ENCODE data around the gene DDX1.
"Not testable (repeated sequence)": the region's sequence is repeated elsewhere in the genome, so short reads cannot be mapped to it uniquely, and the experiment has no call there.

Gene DDX1

GRCh38 chr2:15677141-15677843, 85.6 kb downstream of the DDX1 start:
- DNase-seq (ENCODE audit: low spot score): no peak

DNA sequence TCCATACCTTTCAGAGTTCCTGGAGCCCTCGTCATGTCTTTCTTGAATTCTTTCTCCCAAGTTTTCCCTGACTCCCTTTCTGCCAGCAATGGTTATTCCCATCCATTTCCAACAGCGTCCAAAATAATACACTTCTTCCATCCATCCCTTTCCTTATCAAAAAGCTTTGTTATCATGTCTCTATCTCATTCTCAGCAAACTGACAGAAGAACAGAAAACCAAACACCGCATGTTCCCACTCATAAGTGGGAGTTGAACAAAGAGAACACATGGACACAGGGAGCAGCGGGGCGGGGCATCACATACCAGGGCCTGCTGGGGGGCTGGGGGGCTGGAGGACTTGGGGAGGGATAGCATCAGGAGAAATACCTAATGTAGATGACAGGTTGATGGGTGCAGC, 86.7 kb downstream of the DDX1 start:
- no peak for DNase-seq (ENCODE audit: low spot score)

DNA sequence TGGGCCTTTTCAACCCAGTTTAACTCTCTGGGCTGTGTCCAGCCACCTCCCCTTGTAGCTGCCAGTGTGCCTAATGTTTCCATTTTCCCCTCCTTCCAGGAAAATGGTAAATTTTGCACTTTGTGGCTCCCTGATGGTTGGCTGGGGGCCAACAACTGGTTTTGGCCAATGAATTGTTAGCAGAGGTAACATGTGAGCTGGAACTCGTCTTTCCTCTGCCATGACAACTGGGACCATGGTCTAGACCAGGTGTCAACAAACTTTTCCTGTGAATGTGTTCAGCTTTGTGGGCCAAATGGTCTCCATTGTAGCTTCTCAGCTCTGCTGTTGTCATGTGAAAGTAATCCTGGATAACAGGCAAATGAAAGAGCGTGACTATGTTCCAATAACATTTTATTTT, 87.2 kb downstream of the DDX1 start:
- DNase-seq (ENCODE audit: low spot score): no peak

DNA sequence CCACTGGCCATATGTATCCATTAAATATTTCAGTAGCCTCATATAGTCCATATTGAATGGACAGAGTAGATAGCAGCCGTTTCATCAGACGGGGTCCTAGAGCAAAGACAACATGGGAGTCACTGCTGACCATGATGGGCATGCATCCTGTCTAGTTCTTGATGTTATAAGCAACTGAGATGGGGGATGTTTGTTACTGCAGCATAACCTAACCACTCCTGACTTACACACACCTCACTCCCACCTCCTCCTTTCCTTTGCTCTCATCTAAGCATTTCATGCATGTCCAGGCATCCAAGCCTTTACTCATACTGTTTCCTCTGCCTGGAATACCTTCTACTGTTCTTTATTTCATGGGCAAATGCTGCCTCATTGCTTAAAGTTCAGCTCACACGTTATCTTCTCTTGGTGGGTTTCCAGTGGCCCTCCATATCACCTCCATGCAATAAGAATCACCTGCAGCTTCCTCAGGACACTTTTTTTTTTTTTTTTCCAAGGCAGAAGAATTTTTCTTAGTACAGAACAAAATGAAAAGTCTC, 87.8 kb downstream of the DDX1 start:
- DNase-seq (ENCODE audit: low spot score): no peak

DNA sequence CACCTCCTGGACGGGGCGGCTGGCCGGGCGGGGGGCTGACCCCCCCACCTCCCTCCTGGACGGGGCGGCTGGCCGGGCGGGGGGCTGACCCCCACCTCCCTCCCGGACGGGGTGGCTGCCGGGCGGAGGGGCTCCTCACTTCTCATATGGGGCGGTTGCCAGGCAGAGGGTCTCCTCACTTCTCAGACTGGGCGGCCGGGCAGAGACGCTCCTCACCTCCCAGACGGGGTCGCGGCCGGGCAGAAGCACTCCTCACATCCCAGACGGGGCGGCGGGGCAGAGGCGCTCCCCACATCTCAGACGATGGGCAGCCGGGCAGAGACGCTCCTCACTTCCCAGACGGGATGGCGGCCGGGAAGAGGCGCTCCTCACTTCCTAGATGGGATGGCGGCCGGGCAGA, 88.5 kb downstream of the DDX1 start:
- DNase-seq (ENCODE audit: low spot score): not testable (repeated sequence)
